Measurements from ENCODE around the gene EXOG.

The EXOG gene

GRCh38 chr3:38552364-38552763, 56.2 kb downstream of the EXOG start:
- H3K4me1 ChIP-seq (ENCODE audit: control insufficient read depth, insufficient read depth, low read length), result peaks cover 3% of the 10 kb centered on the region
- H3K27me3 ChIP-seq (ENCODE audit: control insufficient read depth, insufficient read depth, low read length), result no peaks in the 10 kb centered on the region
- H3K9ac ChIP-seq (ENCODE audit: low read depth, low read length), result no peak overlapping the region
- H3K4me3 ChIP-seq (ENCODE audit: low read depth, low read length), result no peak overlapping the region
- H3K36me3 ChIP-seq (ENCODE audit: control insufficient read depth, insufficient read depth, low read length), result peaks cover 2% of the 10 kb centered on the region
- H3K9me3 ChIP-seq (ENCODE audit: control insufficient read depth, insufficient read depth, low read length), result no peaks in the 10 kb centered on the region

- no peaks in the 10 kb centered on the region for H3K27me3 ChIP-seq (ENCODE audit: control insufficient read depth, insufficient read depth, low read length)
These were observed 56.9 kb downstream of the EXOG start for GRCh38 chr3:38553071-38553470.

GRCh38 chr3:38554127-38554827, 58.1 kb downstream of the EXOG start:
- no peaks in the 10 kb centered on the region for H3K27me3 ChIP-seq (ENCODE audit: control insufficient read depth, insufficient read depth, low read length)
- H3K4me3 ChIP-seq (ENCODE audit: low read depth, low read length), result no peak overlapping the region
- H3K36me3 ChIP-seq (ENCODE audit: control insufficient read depth, insufficient read depth, low read length), result peaks cover 2% of the 10 kb centered on the region
- H3K9me3 ChIP-seq (ENCODE audit: control insufficient read depth, insufficient read depth, low read length), result no peaks in the 10 kb centered on the region
- H3K9ac ChIP-seq (ENCODE audit: low read depth, low read length), result no peak overlapping the region
- no peaks in the 10 kb centered on the region for H3K4me1 ChIP-seq (ENCODE audit: control insufficient read depth, insufficient read depth, low read length)

More at GRCh38 chr3:38553071-38553470, 56.9 kb downstream of the EXOG start:
- Histone ChIP-seq H3K9me3 (ENCODE audit: control insufficient read depth, insufficient read depth, low read length) (no peaks in the 10 kb centered on the region), H3K9ac (ENCODE audit: low read depth, low read length) (no peak overlapping the region), H3K4me3 (ENCODE audit: low read depth, low read length) (no peak overlapping the region), H3K4me1 (ENCODE audit: control insufficient read depth, insufficient read depth, low read length) (peaks cover 3% of the 10 kb centered on the region), H3K36me3 (ENCODE audit: control insufficient read depth, insufficient read depth, low read length) (peaks cover 2% of the 10 kb centered on the region)

DNA sequence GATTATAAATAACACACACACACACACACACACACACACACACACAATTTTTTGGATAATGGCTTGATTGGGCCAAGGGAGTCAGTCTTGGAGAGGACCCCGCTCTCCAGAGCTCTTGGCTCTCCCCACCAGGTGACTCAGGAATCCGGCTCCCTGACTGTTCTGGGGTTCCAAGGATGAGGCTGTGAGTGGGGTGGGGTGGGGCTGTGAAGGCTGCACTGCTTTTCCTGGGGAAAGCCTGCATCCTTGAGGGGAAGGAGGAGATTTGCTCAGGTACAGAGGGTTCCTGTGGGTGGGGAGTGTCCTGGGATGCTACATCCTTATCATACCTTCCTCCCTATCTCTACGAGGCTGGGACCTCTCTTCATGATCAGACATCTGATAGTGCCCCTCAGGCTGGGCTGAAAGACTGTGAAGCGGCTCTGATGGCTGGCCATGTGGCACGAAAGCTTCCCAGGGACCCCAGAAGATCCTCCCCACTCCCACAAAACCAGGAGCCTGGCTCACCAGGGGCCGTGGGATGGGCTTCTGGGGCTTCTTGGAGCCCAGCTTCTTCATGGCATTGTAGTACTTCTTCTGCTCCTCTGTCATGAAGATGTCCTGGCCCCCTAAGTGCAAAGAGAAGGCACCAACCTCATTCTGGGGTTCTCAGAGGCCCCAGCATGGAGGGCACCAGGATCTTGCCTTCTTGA, 59.2 kb downstream of the EXOG start:
- Histone ChIP-seq H3K9me3 (ENCODE audit: control insufficient read depth, insufficient read depth, low read length) (no peaks in the 10 kb centered on the region), H3K36me3 (ENCODE audit: control insufficient read depth, insufficient read depth, low read length) (peaks cover 4% of the 10 kb centered on the region), H3K27me3 (ENCODE audit: control insufficient read depth, insufficient read depth, low read length) (no peaks in the 10 kb centered on the region), H3K4me3 (ENCODE audit: low read depth, low read length) (no peak overlapping the region), H3K4me1 (ENCODE audit: control insufficient read depth, insufficient read depth, low read length) (no peaks in the 10 kb centered on the region), H3K9ac (ENCODE audit: low read depth, low read length) (no peak overlapping the region)

DNA sequence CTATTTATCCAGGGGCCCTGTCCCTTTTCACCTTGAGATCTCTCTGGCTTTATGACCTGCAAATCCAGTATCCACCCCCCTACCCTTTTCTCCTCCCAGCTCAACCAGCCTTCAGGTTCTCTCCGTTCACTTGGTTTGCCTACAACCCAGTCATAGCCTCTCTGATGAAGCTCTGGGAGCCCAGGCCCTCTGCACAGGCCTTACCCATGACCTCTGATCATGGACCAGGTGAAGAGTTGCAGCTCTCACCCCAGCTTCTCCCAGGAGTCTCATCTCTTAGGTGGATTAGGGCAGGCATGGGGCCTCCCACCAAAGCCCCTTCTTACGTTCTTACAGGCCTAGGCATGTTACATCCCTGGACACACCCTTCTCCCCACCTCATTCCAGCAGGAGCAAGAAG, 59.8 kb downstream of the EXOG start:
- Histone ChIP-seq H3K4me1 (ENCODE audit: control insufficient read depth, insufficient read depth, low read length) (no peaks in the 10 kb centered on the region), H3K9me3 (ENCODE audit: control insufficient read depth, insufficient read depth, low read length) (no peaks in the 10 kb centered on the region), H3K9ac (ENCODE audit: low read depth, low read length) (no peak overlapping the region), H3K4me3 (ENCODE audit: low read depth, low read length) (no peak overlapping the region), H3K36me3 (ENCODE audit: control insufficient read depth, insufficient read depth, low read length) (peaks cover 8% of the 10 kb centered on the region), H3K27me3 (ENCODE audit: control insufficient read depth, insufficient read depth, low read length) (no peaks in the 10 kb centered on the region)

- no peak overlapping the region for H3K4me3 ChIP-seq (ENCODE audit: low read depth, low read length)
These were observed 60.7 kb downstream of the EXOG start for GRCh38 chr3:38556640-38557358.

GRCh38 chr3:38558864-38559263, 62.7 kb downstream of the EXOG start:
- no peak overlapping the region for H3K9ac ChIP-seq (ENCODE audit: low read depth, low read length)

More at GRCh38 chr3:38556640-38557358, 60.7 kb downstream of the EXOG start:
- Histone ChIP-seq H3K9me3 (ENCODE audit: control insufficient read depth, insufficient read depth, low read length) (no peaks in the 10 kb centered on the region), H3K27me3 (ENCODE audit: control insufficient read depth, insufficient read depth, low read length) (no peaks in the 10 kb centered on the region), H3K4me1 (ENCODE audit: control insufficient read depth, insufficient read depth, low read length) (no peaks in the 10 kb centered on the region), H3K9ac (ENCODE audit: low read depth, low read length) (no peak overlapping the region), H3K36me3 (ENCODE audit: control insufficient read depth, insufficient read depth, low read length) (peaks cover 8% of the 10 kb centered on the region)

GRCh38 chr3:38560284-38560683, 64.1 kb downstream of the EXOG start:
- Histone ChIP-seq H3K36me3 (ENCODE audit: control insufficient read depth, insufficient read depth, low read length) (peaks cover 11% of the 10 kb centered on the region), H3K9me3 (ENCODE audit: control insufficient read depth, insufficient read depth, low read length) (no peaks in the 10 kb centered on the region), H3K27me3 (ENCODE audit: control insufficient read depth, insufficient read depth, low read length) (no peaks in the 10 kb centered on the region), H3K4me3 (ENCODE audit: low read depth, low read length) (no peak overlapping the region), H3K4me1 (ENCODE audit: control insufficient read depth, insufficient read depth, low read length) (no peaks in the 10 kb centered on the region), H3K9ac (ENCODE audit: low read depth, low read length) (no peak overlapping the region)

More at GRCh38 chr3:38558864-38559263, 62.7 kb downstream of the EXOG start:
- Histone ChIP-seq H3K4me3 (ENCODE audit: low read depth, low read length) (no peak overlapping the region), H3K36me3 (ENCODE audit: control insufficient read depth, insufficient read depth, low read length) (peaks cover 11% of the 10 kb centered on the region), H3K4me1 (ENCODE audit: control insufficient read depth, insufficient read depth, low read length) (no peaks in the 10 kb centered on the region), H3K27me3 (ENCODE audit: control insufficient read depth, insufficient read depth, low read length) (no peaks in the 10 kb centered on the region), H3K9me3 (ENCODE audit: control insufficient read depth, insufficient read depth, low read length) (no peaks in the 10 kb centered on the region)

- Histone ChIP-seq H3K9ac (ENCODE audit: low read depth, low read length) (no peak overlapping the region), H3K4me3 (ENCODE audit: low read depth, low read length) (no peak overlapping the region), H3K27me3 (ENCODE audit: control insufficient read depth, insufficient read depth, low read length) (no peaks in the 10 kb centered on the region), H3K9me3 (ENCODE audit: control insufficient read depth, insufficient read depth, low read length) (no peaks in the 10 kb centered on the region), H3K36me3 (ENCODE audit: control insufficient read depth, insufficient read depth, low read length) (peaks cover 11% of the 10 kb centered on the region), H3K4me1 (ENCODE audit: control insufficient read depth, insufficient read depth, low read length) (no peaks in the 10 kb centered on the region)
These were observed 65.0 kb downstream of the EXOG start for GRCh38 chr3:38560996-38561717.

- H3K36me3 ChIP-seq (ENCODE audit: control insufficient read depth, insufficient read depth, low read length), result peaks cover 9% of the 10 kb centered on the region
- H3K4me1 ChIP-seq (ENCODE audit: control insufficient read depth, insufficient read depth, low read length), result no peaks in the 10 kb centered on the region
- no peaks in the 10 kb centered on the region for H3K9me3 ChIP-seq (ENCODE audit: control insufficient read depth, insufficient read depth, low read length)
- H3K4me3 ChIP-seq (ENCODE audit: low read depth, low read length), result no peak overlapping the region
- no peak overlapping the region for H3K9ac ChIP-seq (ENCODE audit: low read depth, low read length)
- H3K27me3 ChIP-seq (ENCODE audit: control insufficient read depth, insufficient read depth, low read length), result no peaks in the 10 kb centered on the region
These were observed 65.8 kb downstream of the EXOG start for GRCh38 chr3:38561746-38562466.

- Histone ChIP-seq H3K9ac (ENCODE audit: low read depth, low read length) (no peak overlapping the region), H3K36me3 (ENCODE audit: control insufficient read depth, insufficient read depth, low read length) (peaks cover 9% of the 10 kb centered on the region), H3K27me3 (ENCODE audit: control insufficient read depth, insufficient read depth, low read length) (no peaks in the 10 kb centered on the region), H3K9me3 (ENCODE audit: control insufficient read depth, insufficient read depth, low read length) (no peaks in the 10 kb centered on the region), H3K4me1 (ENCODE audit: control insufficient read depth, insufficient read depth, low read length) (no peaks in the 10 kb centered on the region), H3K4me3 (ENCODE audit: low read depth, low read length) (no peak overlapping the region)
These were observed 66.4 kb downstream of the EXOG start for GRCh38 chr3:38562467-38562925.
